Ovary (tissue), 9 donors: Measurements from ENCODE around the gene TSEN15. TPM values are rescaled to one million over a fixed set of nuclear protein-coding genes. Genes with fewer than 3 reads are reported as not detected.

Experiments
- DNase-seq, 5 donors: peaks; one replicate each; pipeline ENCODE4 v3.0.0-alpha.2; 2019 to 2020
- H3K27ac ChIP-seq, 2 donors: fragments of 200-600 bp; one replicate each; pipeline versions ENCODE4 v1.5.1 to v1.8.0; 2019 to 2022
- H3K27me3 ChIP-seq: fragments of 200-600 bp; one replicate; pipeline ENCODE4 v1.8.0; 2022
- H3K36me3 ChIP-seq: fragments of 200-600 bp; sonication (generic); one replicate; pipeline ENCODE4 v1.5.1; 2019
- H3K4me1 ChIP-seq: one replicate; pipeline ENCODE4 v1.8.1; 2013; ENCODE audit warnings: mild to moderate bottlenecking, moderate library complexity; ENCODE audit not compliant: insufficient read depth
- H3K4me3 ChIP-seq: fragments of 200-600 bp; sonication (generic); one replicate; pipeline ENCODE4 v1.5.1; 2017
- H3K9me3 ChIP-seq, 2 donors: fragments of 200-600 bp in 1 of 2; sonication (generic) in 1 of 2; one replicate each; pipeline versions ENCODE4 v1.5.1 to v1.8.1; 2013 to 2019; ENCODE audit warnings: mild to moderate bottlenecking in 1 of 2, moderate library complexity in 1 of 2
- CTCF ChIP-seq, 3 donors: fragments of 450-650 bp in 2 of 3; fragments of 200-600 bp in 1 of 3; IDR thresholded peaks; one replicate each; pipeline versions ENCODE4 v1.5.1 to v1.8.0; 2016 to 2022; ENCODE audit warnings: antibody characterized with exemption in 3 of 3, mild to moderate bottlenecking in 1 of 3
- EP300 ChIP-seq: sonication (generic); formaldehyde crosslinking; IDR thresholded peaks from one replicate; pipeline ENCODE4 v1.6.1; 2017; ENCODE audit warnings: antibody characterized with exemption
- POLR2A ChIP-seq: fragments of 450-650 bp; IDR thresholded peaks from one replicate; pipeline ENCODE4 v1.6.1; 2017; ENCODE audit warnings: antibody characterized with exemption, mild to moderate bottlenecking, moderate library complexity
- WGBS, 3 donors: extraction: QIAGEN DNeasy Blood & Tissue Kit in 1 of 3; methylation state at CpG; one replicate each; pipeline versions ENCODE4 v1.1.5 to v1.1.7; 2013 to 2017; 5-methylcytosine and 5-hydroxymethylcytosine counted together
- intact Hi-C, 4 donors: fragments of 100-400 bp; cut with DNase I; formaldehyde crosslinking; loops; one replicate each; pipeline versions ENCODE4 v1.11.0 to v1.15.1; 2022 to 2023
- polyA plus RNA-seq, 2 donors: library from polyadenylated mRNA; stranded (reverse); fragments of 200-250 nt in 1 of 2; fragments of 350-450 nt in 1 of 2; fragmentation: Illumina TruSeq in 1 of 2; extraction: RNeasy Lipid Tissue Mini Kit (QIAGEN cat#74804) in 1 of 2; gene quantifications; one replicate each; pipeline ENCODE4 v1.2.3, GENCODE V29; 2013 to 2014
- total RNA-seq, 7 donors: library from RNA; depleted of rRNA in 2 of 7; stranded (reverse); fragments of >200 nt in 2 of 7; fragmentation: NEBNext Ultra II Directional in 3 of 7; extraction: Animal tissue kit (Norgen Biotek cat#: 25700) in 3 of 7; gene quantifications; one replicate each; pipeline versions ENCODE4 v1.1.0 to v1.2.4, GENCODE V29; 2016 to 2023
- donor health status: DM: no; HTN: no; CAD: no; lungs with moderate emphysema.
- donor health status: DM: no; HTN: no; CAD: no.
- donor health status: Bipolar disorder and iron deficiency.
- donor health status: DM: yes; HTN: yes; CAD: no.
- donor health status: DM: no; HTN: no; CAD: no.
- donor health status: DM: yes; HTN: yes; CAD: no.

The TSEN15 gene
- total and polyA plus RNA-seq, 9 donors, result 12.7 to 54.1 (median 18.2) TPM

- Histone ChIP-seq H3K4me1 (no peaks in the 10 kb centered on the region), H3K4me3 (no peak overlapping the region), H3K27me3 (no peaks in the 10 kb centered on the region), H3K27ac (no peak overlapping the region), H3K36me3 (no peaks in the 10 kb centered on the region), H3K9me3 (no peaks in the 10 kb centered on the region)
- DNase-seq, result no peak
- TF ChIP-seq CTCF (IDR thresholded peaks at IDR 0.05) (no peak), EP300 (no peak), POLR2A (no peak)
- intact Hi-C loops, result no loop called here
- 71 to 84% (median 73%) methylated on average over 2 of the region's 2 CpGs for WGBS, 3 donors
Measured at GRCh38 chr1:184116287-184116686, 64.8 kb downstream of the TSEN15 start.

- DNase-seq, result no peak
- H3K4me3 ChIP-seq, result no peak overlapping the region
- H3K27ac ChIP-seq, result no peak overlapping the region
- no peak for TF ChIP-seq EP300
- TF ChIP-seq CTCF (IDR thresholded peaks at IDR 0.05), result no peak
- TF ChIP-seq POLR2A, result no peak
- intact Hi-C loops, result no loop called here
- H3K9me3 ChIP-seq, result no peaks in the 10 kb centered on the region
- H3K36me3 ChIP-seq, result no peaks in the 10 kb centered on the region
- H3K4me1 ChIP-seq, result no peaks in the 10 kb centered on the region
- H3K27me3 ChIP-seq, result no peaks in the 10 kb centered on the region
- WGBS, 3 donors, result 80 to 86% (median 86%) methylated on average over 2 of the region's 2 CpGs
Measured at GRCh38 chr1:184118046-184118445, 66.5 kb downstream of the TSEN15 start.

Other genes with a start within 250 kb of the TSEN15 start
- gene RGL1, start 246.6 kb upstream of the TSEN15 start, total RNA-seq, result 10 to 100 TPM; 14.3 to 61.6 (median 25.7) TPM
- 10 to 100 TPM; 19.5 to 54.2 TPM for gene RGL1, start 246.6 kb upstream of the TSEN15 start, polyA plus RNA-seq
- gene COLGALT2, start 14.0 kb upstream of the TSEN15 start, total RNA-seq, result 1 to 10 TPM in 3 of 7 donors, under 1 TPM in 4; 0.20 to 2.0 (median 0.92) TPM
- 1 to 10 TPM in 1 of 2 donors, under 1 TPM in 1; 0.15 to 5.3 TPM for gene COLGALT2, start 14.0 kb upstream of the TSEN15 start, polyA plus RNA-seq